Type B pancreatic cell (in vitro differentiated cells): ENCODE results near the gene BRD4. TPM values are rescaled to one million over a fixed set of nuclear protein-coding genes. Genes with fewer than 3 reads are reported as not detected.
A peak's percentile ranks its signal among the peaks of the same experiment; 100 is the strongest.

Experiments
- DNase-seq: peaks from one replicate; pipeline ENCODE4 v3.0.0; 2021; ENCODE audit warnings: mixed read lengths; ENCODE audit not compliant: unreplicated experiment; ENCODE audit errors: extremely low spot score
- H3K27ac Mint-ChIP-seq: 2 replicates; pipeline ENCODE4 v1.8.0; 2021; ENCODE audit warnings: mild to moderate bottlenecking, mixed read lengths
- H3K27me3 Mint-ChIP-seq: 2 replicates; pipeline ENCODE4 v1.8.0; 2021; ENCODE audit warnings: mixed read lengths
- H3K36me3 Mint-ChIP-seq: 2 replicates; pipeline ENCODE4 v1.8.0; 2021; ENCODE audit warnings: mixed read lengths
- H3K4me1 Mint-ChIP-seq: one replicate; pipeline ENCODE4 v1.8.0; 2021; ENCODE audit warnings: mixed read lengths; ENCODE audit not compliant: unreplicated experiment
- H3K4me3 Mint-ChIP-seq: 2 replicates; pipeline ENCODE4 v1.8.0; 2021; ENCODE audit warnings: mild to moderate bottlenecking, mixed read lengths
- H3K9me3 Mint-ChIP-seq: 2 replicates; pipeline ENCODE4 v1.8.0; 2021; ENCODE audit warnings: mixed read lengths
- CTCF ChIP-seq: fragments of 200-600 bp; sonication (generic); conservative IDR thresholded peaks from 2 replicates; pipeline ENCODE4 v1.5.0; 2021; ENCODE audit warnings: antibody characterized with exemption, mild to moderate bottlenecking
- total RNA-seq: library from RNA; stranded (reverse); gene quantifications from 2 replicates; pipeline ENCODE4 v1.2.1, GENCODE V29; 2021; ENCODE audit warnings: low replicate concordance

The BRD4 gene
- total RNA-seq, 1 donor from 2014 or later: 123 TPM

GRCh38 chr19:15220833-15221232, 111.5 kb downstream of the BRD4 start:
- no peak for TF ChIP-seq CTCF
- Mint-ChIP-seq H3K9me3 (no peaks in the 10 kb centered on the region), H3K4me3 (no peak overlapping the region), H3K27me3 (no peaks in the 10 kb centered on the region), H3K4me1 (peaks cover 8% of the 10 kb centered on the region), H3K36me3 (no peaks in the 10 kb centered on the region), H3K27ac (no peak overlapping the region)
- DNase-seq: no peak

GRCh38 chr19:15218501-15218900, 113.8 kb downstream of the BRD4 start:
- no peaks in the 10 kb centered on the region for H3K9me3 Mint-ChIP-seq
- peaks cover 8% of the 10 kb centered on the region for H3K4me1 Mint-ChIP-seq
- H3K27me3 Mint-ChIP-seq: no peaks in the 10 kb centered on the region
- H3K4me3 Mint-ChIP-seq: no peak overlapping the region
- TF ChIP-seq CTCF: no peak
- no peaks in the 10 kb centered on the region for H3K36me3 Mint-ChIP-seq
- no peak for DNase-seq
- H3K27ac Mint-ChIP-seq: no peak overlapping the region

DNA sequence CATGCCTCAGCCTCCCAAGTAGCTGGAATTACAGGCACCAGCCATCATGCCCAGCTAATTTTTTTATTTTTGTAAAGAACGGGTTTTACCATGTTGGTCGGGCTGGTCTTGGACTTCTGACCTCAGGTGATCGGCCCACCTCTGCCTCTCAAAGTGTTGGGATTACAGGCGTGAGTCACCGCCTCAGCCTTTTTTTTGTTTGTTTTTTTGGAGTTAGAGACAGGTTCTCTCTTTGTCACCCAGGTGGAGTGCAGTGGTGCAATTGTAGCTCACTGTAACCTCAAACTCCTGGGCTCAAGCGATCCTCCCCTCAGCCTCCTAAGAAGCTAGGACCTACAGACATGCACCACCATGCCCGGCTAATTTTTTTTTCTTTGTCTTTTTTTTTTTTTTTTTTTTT, 116.0 kb downstream of the BRD4 start:
- no peaks in the 10 kb centered on the region for H3K9me3 Mint-ChIP-seq
- no peaks in the 10 kb centered on the region for H3K36me3 Mint-ChIP-seq
- DNase-seq: no peak
- no peak overlapping the region for H3K4me3 Mint-ChIP-seq
- no peaks in the 10 kb centered on the region for H3K4me1 Mint-ChIP-seq
- H3K27me3 Mint-ChIP-seq: no peaks in the 10 kb centered on the region
- H3K27ac Mint-ChIP-seq: no peak overlapping the region
- no peak for TF ChIP-seq CTCF

DNA sequence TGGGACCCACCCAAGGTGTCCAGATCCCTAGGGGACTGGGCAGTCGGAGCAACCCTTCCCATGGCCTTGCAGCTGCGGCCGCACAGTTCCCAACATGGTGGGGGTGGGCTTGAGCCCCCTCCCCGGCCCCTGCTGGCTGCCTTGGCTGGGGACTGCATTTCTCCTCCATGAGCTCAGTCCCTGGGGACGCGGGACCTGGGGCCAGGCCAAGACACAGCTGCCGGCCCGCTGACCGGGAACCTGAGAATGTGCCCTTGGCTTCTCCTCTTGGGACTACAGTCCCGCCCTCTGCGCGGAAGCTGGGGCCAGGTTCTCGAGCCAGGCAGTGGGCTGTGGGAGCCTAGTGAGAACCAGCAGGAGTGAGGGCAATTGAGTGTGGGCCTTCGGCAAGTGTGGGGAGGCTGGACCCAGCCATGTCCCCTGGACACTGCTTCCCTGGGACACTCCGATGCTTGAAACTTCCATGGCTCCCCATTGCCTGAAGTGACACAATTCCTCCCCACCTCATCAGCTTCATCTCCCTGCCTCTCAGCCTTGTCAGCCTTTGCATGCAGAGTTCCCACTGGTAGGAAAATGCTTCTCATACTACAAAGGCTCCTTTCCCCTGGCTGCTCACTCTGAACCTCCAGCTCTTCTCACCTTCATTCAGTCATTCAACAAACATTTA, 118.5 kb downstream of the BRD4 start:
- no peak for TF ChIP-seq CTCF
- Mint-ChIP-seq H3K9me3 (no peaks in the 10 kb centered on the region), H3K27ac (no peak overlapping the region), H3K4me1 (no peaks in the 10 kb centered on the region), H3K27me3 (no peaks in the 10 kb centered on the region), H3K4me3 (no peak overlapping the region), H3K36me3 (no peaks in the 10 kb centered on the region)
- no peak for DNase-seq

DNA sequence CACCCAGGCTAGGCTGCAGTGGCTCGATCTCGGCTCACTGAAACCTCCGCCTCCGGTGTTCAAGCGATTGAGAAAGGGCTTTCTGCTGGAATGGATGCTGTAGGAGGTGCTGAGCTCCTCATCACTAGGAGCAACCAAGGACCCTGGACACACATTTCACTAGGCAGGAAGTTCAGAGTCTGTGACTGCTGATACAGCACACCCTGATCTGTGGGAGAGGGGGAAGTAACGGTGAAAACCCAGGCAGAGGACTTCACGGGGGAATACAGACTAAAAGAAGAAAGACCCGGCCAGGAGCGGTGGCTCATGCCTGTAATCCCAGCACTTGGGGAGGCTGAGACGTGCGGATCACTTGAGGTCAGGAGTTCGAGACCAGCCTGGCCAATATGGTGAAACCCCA, 119.6 kb downstream of the BRD4 start:
- TF ChIP-seq CTCF: no peak
- H3K36me3 Mint-ChIP-seq: no peaks in the 10 kb centered on the region
- DNase-seq: no peak
- H3K27me3 Mint-ChIP-seq: no peaks in the 10 kb centered on the region
- no peak overlapping the region for H3K27ac Mint-ChIP-seq
- H3K4me3 Mint-ChIP-seq: no peak overlapping the region
- no peaks in the 10 kb centered on the region for H3K9me3 Mint-ChIP-seq
- no peaks in the 10 kb centered on the region for H3K4me1 Mint-ChIP-seq

DNA sequence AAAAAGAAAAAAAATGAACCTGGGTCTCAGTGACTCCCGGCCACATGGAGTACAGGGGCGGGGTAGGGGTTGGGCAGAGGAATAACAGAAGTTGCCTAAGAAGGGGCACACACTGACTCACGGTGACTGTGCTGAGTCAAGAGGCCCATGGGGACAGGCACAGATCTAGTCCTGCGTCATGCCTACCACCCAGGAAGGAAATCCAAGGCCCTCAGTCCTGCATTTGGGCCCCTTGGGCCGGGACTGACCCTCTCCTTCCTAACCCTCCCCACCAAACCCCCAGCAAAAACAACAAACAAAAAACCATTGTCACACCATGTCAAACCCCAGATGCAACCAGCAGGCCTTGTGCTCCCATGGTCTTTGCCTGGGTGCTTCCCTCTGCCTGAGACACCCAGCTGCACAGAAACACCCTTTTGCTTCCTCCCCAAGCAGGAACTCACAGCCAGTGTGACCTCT, 122.0 kb downstream of the BRD4 start:
- TF ChIP-seq CTCF: no peak
- no peaks in the 10 kb centered on the region for H3K9me3 Mint-ChIP-seq
- no peaks in the 10 kb centered on the region for H3K36me3 Mint-ChIP-seq
- no peaks in the 10 kb centered on the region for H3K27me3 Mint-ChIP-seq
- peak overlapping the region; percentile 85 for H3K27ac Mint-ChIP-seq
- no peaks in the 10 kb centered on the region for H3K4me1 Mint-ChIP-seq
- no peak overlapping the region for H3K4me3 Mint-ChIP-seq
- no peak for DNase-seq
